DND-41 (cell line): ENCODE measurements around the gene TRIP11.

Experiments used
- EZH2 ChIP-seq: IDR thresholded peaks from 3 replicates; pipeline ENCODE4 v1.6.1; 2012; ENCODE audit warnings: borderline replicate concordance, low read depth, mild to moderate bottlenecking, moderate library complexity, low read length, inconsistent platforms; ENCODE audit not compliant: severe bottlenecking
- TF ChIP-seq, protein P1 (sequence below): IDR thresholded peaks from 2 replicates; pipeline ENCODE4 v1.5.1; 2012; ENCODE audit warnings: borderline replicate concordance, low read length, moderate library complexity, mild to moderate bottlenecking; ENCODE audit not compliant: poor library complexity, severe bottlenecking; ENCODE audit errors: extremely low read depth

DNA sequence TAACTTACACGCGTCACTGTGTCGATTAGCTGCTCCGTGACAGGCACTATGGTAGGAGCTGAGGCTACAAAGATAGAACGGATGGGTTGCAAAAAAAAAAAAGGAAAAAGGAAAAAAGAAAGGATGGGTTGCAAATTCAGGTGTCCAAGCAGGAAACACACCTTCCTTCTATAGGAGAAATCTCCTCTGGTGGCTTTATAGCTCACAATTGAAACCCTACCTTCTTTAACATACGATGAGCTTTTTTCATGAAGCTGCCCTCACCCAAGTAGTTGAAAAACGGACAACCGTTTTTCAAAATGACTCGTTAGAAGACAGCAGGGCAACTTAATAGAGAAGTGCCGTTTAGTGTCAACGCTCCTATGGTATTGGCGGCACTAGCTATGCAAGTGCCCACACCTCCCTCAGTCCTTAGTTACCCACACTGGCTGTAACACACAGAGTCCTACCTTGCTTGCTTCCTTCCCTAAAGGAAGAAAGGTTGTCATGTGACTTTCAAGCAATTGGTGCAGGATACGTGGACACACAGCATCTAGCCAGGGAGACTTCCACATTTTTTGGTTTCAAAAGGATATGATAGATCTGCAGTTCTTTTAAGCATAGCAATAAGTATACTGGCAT is 682 bp upstream of the TRIP11 start:
- TF ChIP-seq, protein P1, sequence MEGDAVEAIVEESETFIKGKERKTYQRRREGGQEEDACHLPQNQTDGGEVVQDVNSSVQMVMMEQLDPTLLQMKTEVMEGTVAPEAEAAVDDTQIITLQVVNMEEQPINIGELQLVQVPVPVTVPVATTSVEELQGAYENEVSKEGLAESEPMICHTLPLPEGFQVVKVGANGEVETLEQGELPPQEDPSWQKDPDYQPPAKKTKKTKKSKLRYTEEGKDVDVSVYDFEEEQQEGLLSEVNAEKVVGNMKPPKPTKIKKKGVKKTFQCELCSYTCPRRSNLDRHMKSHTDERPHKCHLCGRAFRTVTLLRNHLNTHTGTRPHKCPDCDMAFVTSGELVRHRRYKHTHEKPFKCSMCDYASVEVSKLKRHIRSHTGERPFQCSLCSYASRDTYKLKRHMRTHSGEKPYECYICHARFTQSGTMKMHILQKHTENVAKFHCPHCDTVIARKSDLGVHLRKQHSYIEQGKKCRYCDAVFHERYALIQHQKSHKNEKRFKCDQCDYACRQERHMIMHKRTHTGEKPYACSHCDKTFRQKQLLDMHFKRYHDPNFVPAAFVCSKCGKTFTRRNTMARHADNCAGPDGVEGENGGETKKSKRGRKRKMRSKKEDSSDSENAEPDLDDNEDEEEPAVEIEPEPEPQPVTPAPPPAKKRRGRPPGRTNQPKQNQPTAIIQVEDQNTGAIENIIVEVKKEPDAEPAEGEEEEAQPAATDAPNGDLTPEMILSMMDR, result no peak
- no peak for TF ChIP-seq EZH2
